GM19351 (cell line): ENCODE data around the gene RAB4B.
"Not testable (repeated sequence)": the region's sequence is repeated elsewhere in the genome, so short reads cannot be mapped to it uniquely, and the experiment has no call there.

Source experiments
- ATAC-seq: cut with Tn5 transposase; IDR thresholded peaks from one replicate; pipeline ENCODE4 v1.9.1; 2021; ENCODE audit warnings: mild to moderate bottlenecking, moderate library complexity; ENCODE audit not compliant: unreplicated experiment

The RAB4B gene

GRCh38 chr19:40842012-40842411 lies 64.0 kb downstream of the RAB4B start:
- not testable (repeated sequence) for ATAC-seq

DNA sequence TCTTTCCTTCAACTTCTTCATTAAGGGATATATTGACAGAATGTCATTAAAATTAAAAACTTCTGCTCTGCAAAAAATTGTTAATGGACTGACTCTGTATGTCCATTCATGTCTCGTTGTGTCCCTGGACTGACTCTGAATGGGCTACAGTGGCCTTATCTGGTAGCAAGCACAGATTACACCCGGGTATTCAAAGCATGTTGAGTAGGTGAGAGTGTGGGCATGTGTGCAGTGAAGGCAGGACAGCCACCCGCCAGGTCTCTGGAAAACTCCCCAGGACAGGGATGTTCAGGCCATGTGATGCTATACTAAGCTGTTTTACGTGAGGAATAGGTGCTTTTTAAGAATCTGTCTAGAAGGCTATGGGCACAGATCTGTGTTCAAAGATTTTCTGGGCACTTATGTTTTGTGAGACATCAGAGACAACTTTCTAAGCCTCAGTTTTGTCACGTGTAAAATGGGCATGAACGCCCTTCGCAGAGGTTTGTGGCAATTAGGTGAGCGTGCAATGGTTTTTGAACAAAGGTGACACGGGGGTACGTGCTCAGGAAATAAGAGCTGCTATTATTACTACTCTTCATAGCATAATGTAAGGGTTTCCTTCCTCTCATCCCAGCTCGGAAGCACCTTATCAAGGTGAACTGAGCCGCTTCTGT lies 65.1 kb downstream of the RAB4B start:
- not testable (repeated sequence) for ATAC-seq

- not testable (repeated sequence) for ATAC-seq
Measured at GRCh38 chr19:40843653-40844052, 65.6 kb downstream of the RAB4B start.
